Astrocyte (in vitro differentiated cells and primary cell): Measurements from ENCODE around the gene SPTLC1. TPM values are rescaled to one million over a fixed set of nuclear protein-coding genes. Genes with fewer than 3 reads are reported as not detected.

Source experiments
- DNase-seq: peaks from one replicate; pipeline ENCODE4 v3.0.0-alpha.2; 2010; ENCODE audit warnings: low read depth
- FAIRE-seq: peaks from 2 replicates; lab custom pipeline; 2011; peaks lifted over from hg19 to GRCh38; lab: Jason Lieb, UNC
- H2AFZ ChIP-seq: 2 replicates; pipeline ENCODE4 v1.6.0; 2012; ENCODE audit warnings: low read depth, low read length, inconsistent platforms
- H3K27ac ChIP-seq: 2 replicates; pipeline ENCODE4 v1.5.1; 2011; ENCODE audit warnings: low read depth, low read length, inconsistent platforms
- H3K27me3 ChIP-seq: 2 replicates; pipeline ENCODE4 v1.6.0; 2011; ENCODE audit warnings: low read length, inconsistent platforms; ENCODE audit not compliant: insufficient read depth
- H3K36me3 ChIP-seq: 2 replicates; pipeline ENCODE4 v1.5.1; 2011; ENCODE audit warnings: low read length, inconsistent platforms; ENCODE audit not compliant: insufficient read depth
- H3K4me1 ChIP-seq: 2 replicates; pipeline ENCODE4 v1.5.1; 2011; ENCODE audit warnings: low read length, inconsistent platforms; ENCODE audit not compliant: insufficient read depth
- H3K4me2 ChIP-seq: 2 replicates; pipeline ENCODE4 v1.6.0; 2012; ENCODE audit warnings: low read length, inconsistent platforms
- H3K4me3 ChIP-seq: 2 replicates; pipeline ENCODE4 v1.5.1; 2011; ENCODE audit warnings: low read depth, mild to moderate bottlenecking, low read length, inconsistent platforms; ENCODE audit not compliant: insufficient read depth
- H3K79me2 ChIP-seq: 2 replicates; pipeline ENCODE4 v1.6.0; 2012; ENCODE audit warnings: mild to moderate bottlenecking, low read length, inconsistent platforms; ENCODE audit not compliant: insufficient read depth
- H3K9ac ChIP-seq: 2 replicates; pipeline ENCODE4 v1.6.0; 2012; ENCODE audit warnings: mild to moderate bottlenecking, low read length, inconsistent platforms
- H3K9me3 ChIP-seq: 2 replicates; pipeline ENCODE4 v1.5.1; 2012; ENCODE audit warnings: low read depth, mild to moderate bottlenecking, low read length, inconsistent platforms; ENCODE audit not compliant: insufficient read depth
- H4K20me1 ChIP-seq: 2 replicates; pipeline ENCODE4 v1.6.0; 2012; ENCODE audit warnings: low read length, inconsistent platforms; ENCODE audit not compliant: insufficient read depth
- H3K27ac Mint-ChIP-seq: one replicate; pipeline ENCODE4 v1.8.0; 2021; ENCODE audit warnings: mild to moderate bottlenecking, mixed read lengths; ENCODE audit not compliant: unreplicated experiment
- H3K27me3 Mint-ChIP-seq: one replicate; pipeline ENCODE4 v1.8.0; 2021; ENCODE audit warnings: low read depth, mixed read lengths; ENCODE audit not compliant: unreplicated experiment
- H3K36me3 Mint-ChIP-seq: one replicate; pipeline ENCODE4 v1.8.0; 2021; ENCODE audit warnings: low read depth, mixed read lengths; ENCODE audit not compliant: unreplicated experiment
- H3K4me1 Mint-ChIP-seq: one replicate; pipeline ENCODE4 v1.8.0; 2021; ENCODE audit warnings: low read depth, mixed read lengths; ENCODE audit not compliant: unreplicated experiment
- H3K4me3 Mint-ChIP-seq: one replicate; pipeline ENCODE4 v1.8.0; 2021; ENCODE audit warnings: mild to moderate bottlenecking, moderate library complexity, mixed read lengths; ENCODE audit not compliant: unreplicated experiment
- H3K9me3 Mint-ChIP-seq: one replicate; pipeline ENCODE4 v1.8.0; 2021; ENCODE audit warnings: mild to moderate bottlenecking, mixed read lengths; ENCODE audit not compliant: unreplicated experiment
- EZH2 ChIP-seq: IDR thresholded peaks from 2 replicates; pipeline ENCODE4 v1.6.1; 2012; ENCODE audit warnings: mild to moderate bottlenecking, low read length, inconsistent platforms; ENCODE audit not compliant: insufficient read depth
- total RNA-seq: library from RNA; stranded (reverse); gene quantifications from 2 replicates; pipeline ENCODE4 v1.2.1, GENCODE V29; 2021
- TF ChIP-seq, protein P1 (sequence below): IDR thresholded peaks from 2 replicates; pipeline ENCODE4 v1.5.1; 2011; ENCODE audit warnings: low read depth, mild to moderate bottlenecking, inconsistent platforms, low read length, moderate library complexity; ENCODE audit not compliant: insufficient read depth

The SPTLC1 gene
- total RNA-seq, 1 donor from 2014 or later = 75.9 TPM

DNA sequence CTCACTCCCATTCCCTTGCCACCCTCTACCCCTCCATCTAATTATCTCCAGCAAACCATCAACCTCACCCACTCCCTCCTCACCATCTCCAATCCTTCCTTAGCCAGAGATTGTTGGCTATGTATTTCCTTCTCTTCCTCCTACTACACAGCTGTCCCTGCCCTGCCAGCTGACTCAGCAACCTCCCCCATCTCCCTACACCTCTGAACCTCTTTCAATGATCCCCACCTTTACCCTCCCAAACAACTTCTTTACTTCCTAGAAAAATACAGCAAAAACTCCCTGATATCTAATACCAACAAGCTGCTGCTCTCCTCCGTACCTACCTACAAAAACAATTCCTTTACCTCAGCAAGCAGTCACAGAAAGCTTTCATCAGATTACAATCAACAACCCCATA lies 37.3 kb downstream of the SPTLC1 start:
- Histone ChIP-seq H4K20me1 (peaks cover 41% of the 10 kb centered on the region), H3K4me1 (no peaks in the 10 kb centered on the region), H3K36me3 (peaks cover 26% of the 10 kb centered on the region), H3K79me2 (peaks cover 17% of the 10 kb centered on the region), H3K4me3 (no peak overlapping the region), H3K4me2 (no peak overlapping the region), H3K9me3 (no peaks in the 10 kb centered on the region), H3K27me3 (no peaks in the 10 kb centered on the region), H2AFZ (no peak overlapping the region), H3K9ac (no peak overlapping the region), H3K27ac (no peak overlapping the region)
- Mint-ChIP-seq H3K27me3 (no peaks in the 10 kb centered on the region), H3K4me3 (no peak overlapping the region), H3K27ac (no peak overlapping the region), H3K9me3 (no peaks in the 10 kb centered on the region), H3K4me1 (no peaks in the 10 kb centered on the region), H3K36me3 (peaks cover 3% of the 10 kb centered on the region)
- FAIRE-seq = no peak
- TF ChIP-seq EZH2 = no peak
- TF ChIP-seq, protein P1, sequence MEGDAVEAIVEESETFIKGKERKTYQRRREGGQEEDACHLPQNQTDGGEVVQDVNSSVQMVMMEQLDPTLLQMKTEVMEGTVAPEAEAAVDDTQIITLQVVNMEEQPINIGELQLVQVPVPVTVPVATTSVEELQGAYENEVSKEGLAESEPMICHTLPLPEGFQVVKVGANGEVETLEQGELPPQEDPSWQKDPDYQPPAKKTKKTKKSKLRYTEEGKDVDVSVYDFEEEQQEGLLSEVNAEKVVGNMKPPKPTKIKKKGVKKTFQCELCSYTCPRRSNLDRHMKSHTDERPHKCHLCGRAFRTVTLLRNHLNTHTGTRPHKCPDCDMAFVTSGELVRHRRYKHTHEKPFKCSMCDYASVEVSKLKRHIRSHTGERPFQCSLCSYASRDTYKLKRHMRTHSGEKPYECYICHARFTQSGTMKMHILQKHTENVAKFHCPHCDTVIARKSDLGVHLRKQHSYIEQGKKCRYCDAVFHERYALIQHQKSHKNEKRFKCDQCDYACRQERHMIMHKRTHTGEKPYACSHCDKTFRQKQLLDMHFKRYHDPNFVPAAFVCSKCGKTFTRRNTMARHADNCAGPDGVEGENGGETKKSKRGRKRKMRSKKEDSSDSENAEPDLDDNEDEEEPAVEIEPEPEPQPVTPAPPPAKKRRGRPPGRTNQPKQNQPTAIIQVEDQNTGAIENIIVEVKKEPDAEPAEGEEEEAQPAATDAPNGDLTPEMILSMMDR = no peak
- DNase-seq = no peak

DNA sequence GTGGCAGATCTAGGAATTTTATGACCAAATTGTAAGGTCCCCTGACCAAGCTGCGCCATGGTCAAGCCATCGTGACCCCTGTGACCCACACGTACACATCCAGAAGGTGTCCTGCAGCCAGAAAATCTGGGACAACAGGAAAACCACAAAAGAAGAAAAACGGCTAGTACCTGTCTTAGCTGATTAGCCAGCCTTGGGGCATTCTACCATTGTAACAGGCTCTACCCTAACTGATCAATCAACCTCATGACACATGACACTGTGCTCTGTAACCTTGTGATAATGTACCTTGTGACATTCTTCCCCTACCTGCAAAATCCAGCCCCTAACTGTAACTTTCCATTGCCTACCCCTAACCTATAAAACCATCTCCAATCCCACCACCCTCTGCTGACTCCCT lies 43.6 kb downstream of the SPTLC1 start:
- Histone ChIP-seq H3K27ac (no peak overlapping the region), H3K9me3 (no peaks in the 10 kb centered on the region), H3K4me3 (no peak overlapping the region), H3K9ac (no peak overlapping the region), H4K20me1 (peaks cover 44% of the 10 kb centered on the region), H3K4me2 (no peak overlapping the region), H2AFZ (no peak overlapping the region), H3K36me3 (peaks cover 16% of the 10 kb centered on the region), H3K4me1 (no peaks in the 10 kb centered on the region), H3K27me3 (no peaks in the 10 kb centered on the region), H3K79me2 (peaks cover 15% of the 10 kb centered on the region)
- TF ChIP-seq EZH2 = no peak
- TF ChIP-seq, protein P1 = no peak
- H3K27ac Mint-ChIP-seq = no peak overlapping the region
- H3K4me3 Mint-ChIP-seq = no peak overlapping the region
- peaks cover 2% of the 10 kb centered on the region for H3K4me1 Mint-ChIP-seq
- H3K27me3 Mint-ChIP-seq = no peaks in the 10 kb centered on the region
- H3K36me3 Mint-ChIP-seq = peaks cover 23% of the 10 kb centered on the region
- no peak for DNase-seq
- H3K9me3 Mint-ChIP-seq = no peaks in the 10 kb centered on the region
- no peak for FAIRE-seq

DNA sequence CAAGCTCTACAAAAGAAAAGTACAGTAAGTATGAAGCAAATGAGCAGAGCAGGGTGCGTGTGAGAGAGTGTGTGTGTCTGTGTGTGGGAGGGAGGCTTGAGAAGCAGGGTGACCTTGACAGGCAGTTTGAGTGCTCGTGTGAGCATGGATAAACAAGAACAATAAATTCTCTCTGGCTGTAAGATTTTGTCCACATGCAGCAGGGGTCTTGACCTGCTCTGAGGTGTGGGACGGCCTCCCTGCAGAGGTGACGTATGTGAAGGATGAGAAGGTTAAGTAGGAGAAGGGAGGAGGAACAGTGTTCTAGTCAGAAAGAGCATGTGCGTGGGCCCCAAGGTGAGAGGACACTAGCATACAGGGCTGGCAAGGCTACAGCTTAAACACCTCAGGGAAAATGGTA lies 49.0 kb downstream of the SPTLC1 start:
- TF ChIP-seq, protein P1 = no peak
- TF ChIP-seq EZH2 = no peak
- Histone ChIP-seq H3K4me2 (no peak overlapping the region), H3K36me3 (peaks cover 22% of the 10 kb centered on the region), H3K4me3 (no peak overlapping the region), H3K27me3 (no peaks in the 10 kb centered on the region), H4K20me1 (no peaks in the 10 kb centered on the region), H3K79me2 (peaks cover 24% of the 10 kb centered on the region), H3K27ac (no peak overlapping the region), H3K4me1 (peaks cover 4% of the 10 kb centered on the region), H3K9me3 (no peaks in the 10 kb centered on the region), H3K9ac (no peak overlapping the region), H2AFZ (no peak overlapping the region)
- peaks cover 7% of the 10 kb centered on the region for H3K4me1 Mint-ChIP-seq
- H3K4me3 Mint-ChIP-seq = no peak overlapping the region
- DNase-seq = no peak
- H3K9me3 Mint-ChIP-seq = peaks cover 12% of the 10 kb centered on the region
- no peak for FAIRE-seq
- no peak overlapping the region for H3K27ac Mint-ChIP-seq
- H3K27me3 Mint-ChIP-seq = no peaks in the 10 kb centered on the region
- H3K36me3 Mint-ChIP-seq = peaks cover 44% of the 10 kb centered on the region
